Stimulated activated naive B cell treated with anti-CD40 and anti-IgM and Interleukin-4, amounts not matched to agents 10 μg/mL and 1 μg/mL and 100 μg/mL, for 72 hours (primary cell): ENCODE measurements around the gene TRPC4AP.
"Not testable (repeated sequence)": the region's sequence is repeated elsewhere in the genome, so short reads cannot be mapped to it uniquely, and the experiment has no call there.

ENCODE experiments used
- ATAC-seq, 2 donors: fragments of 150-1000 bp; cut with Tn5 transposase; replicated peaks; 2 replicates each; pipeline ENCODE4 v1.10.0; 2021; ENCODE audit warnings: moderate library complexity in 1 of 2
- DNase-seq: peaks from one replicate; pipeline ENCODE4 v3.0.0; 2021
- H3K27ac Mint-ChIP-seq: one replicate; pipeline ENCODE4 v1.8.0; 2022; ENCODE audit warnings: mild to moderate bottlenecking, mixed read lengths
- H3K27me3 Mint-ChIP-seq, 2 donors: one replicate each; pipeline ENCODE4 v1.8.0; 2022; ENCODE audit warnings: mixed read lengths in 2 of 2
- H3K36me3 Mint-ChIP-seq, 2 donors: one replicate each; pipeline ENCODE4 v1.8.0; 2022; ENCODE audit warnings: mixed read lengths in 2 of 2, mild to moderate bottlenecking in 1 of 2
- H3K4me1 Mint-ChIP-seq, 2 donors: one replicate each; pipeline ENCODE4 v1.8.0; 2022; ENCODE audit warnings: mixed read lengths in 2 of 2, mild to moderate bottlenecking in 1 of 2
- H3K4me3 Mint-ChIP-seq, 2 donors: one replicate each; pipeline ENCODE4 v1.8.0; 2022; ENCODE audit warnings: mild to moderate bottlenecking in 2 of 2, mixed read lengths in 2 of 2, moderate library complexity in 1 of 2
- H3K9me3 Mint-ChIP-seq, 2 donors: one replicate each; pipeline ENCODE4 v1.8.0; 2022; ENCODE audit warnings: mixed read lengths in 2 of 2, mild to moderate bottlenecking in 1 of 2

TRPC4AP gene

GRCh38 chr20:35059110-35059509 is 33.5 kb downstream of the TRPC4AP start:
- Mint-ChIP-seq H3K36me3 (peaks cover 21 to 51% of the 10 kb centered on the region in 2 donors), H3K27ac (no peak overlapping the region), H3K9me3 (peaks cover 0 to 2% of the 10 kb centered on the region in 2 donors), H3K27me3 (no peaks in the 10 kb centered on the region), H3K4me3 (no peak overlapping the region), H3K4me1 (peaks cover 25 to 41% of the 10 kb centered on the region in 2 donors)
- DNase-seq, result no peak
- no peak for ATAC-seq

DNA sequence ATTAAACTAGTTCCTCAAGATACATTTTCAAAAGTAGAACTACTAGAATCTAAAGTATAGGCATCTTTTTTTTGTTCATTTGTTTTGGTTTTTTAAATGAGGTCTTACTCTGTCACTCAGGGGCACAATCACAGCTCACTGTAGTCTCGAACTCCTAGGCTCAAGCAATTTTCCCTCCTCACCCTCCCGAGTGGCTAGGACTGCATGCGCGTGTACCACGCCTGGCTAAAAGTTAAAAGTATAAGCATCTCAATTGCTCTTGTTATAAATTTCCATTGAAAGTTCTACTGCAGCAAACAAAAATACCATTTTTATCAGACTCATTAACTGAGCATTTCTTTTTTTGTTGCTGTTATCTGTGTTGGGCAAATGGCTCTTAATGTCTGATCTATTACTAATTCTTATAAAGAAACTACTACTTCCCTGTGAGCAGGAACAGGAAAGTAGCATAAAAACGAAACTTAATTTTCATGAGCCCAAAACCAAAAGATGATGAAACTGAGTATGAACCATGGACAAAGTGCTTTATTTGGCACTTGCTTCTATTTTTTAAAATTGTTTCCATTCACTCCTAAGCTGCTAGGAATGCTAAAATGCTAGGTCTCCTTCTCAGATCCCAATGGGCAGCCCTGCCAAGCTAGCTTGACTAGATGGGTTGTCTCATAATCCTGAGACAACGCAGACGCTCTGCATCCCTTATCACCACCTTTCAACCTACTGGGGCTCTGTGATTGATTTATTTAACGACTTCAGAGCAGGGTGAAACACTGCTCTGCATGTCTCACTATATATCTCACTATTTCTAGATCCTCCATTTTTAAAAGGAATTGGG is 36.9 kb downstream of the TRPC4AP start:
- ATAC-seq, result peak; percentile 34 to 72
- Mint-ChIP-seq H3K27ac (peak overlapping the region; percentile 85), H3K9me3 (peaks cover 0 to 2% of the 10 kb centered on the region in 2 donors), H3K4me3 (peak overlapping the region in 1 of 2 donors; percentile 52), H3K4me1 (peaks cover 16 to 31% of the 10 kb centered on the region in 2 donors), H3K27me3 (no peaks in the 10 kb centered on the region), H3K36me3 (peaks cover 16 to 36% of the 10 kb centered on the region in 2 donors)
- no peak for DNase-seq

GRCh38 chr20:35054814-35055213 is 37.8 kb downstream of the TRPC4AP start:
- ATAC-seq, result no peak
- H3K9me3 Mint-ChIP-seq, result peaks cover 0 to 2% of the 10 kb centered on the region in 2 donors
- no peaks in the 10 kb centered on the region for H3K27me3 Mint-ChIP-seq
- no peak for DNase-seq
- no peak overlapping the region for H3K4me3 Mint-ChIP-seq
- H3K27ac Mint-ChIP-seq, result peak overlapping the region; percentile 43
- H3K36me3 Mint-ChIP-seq, result peaks cover 13 to 35% of the 10 kb centered on the region in 2 donors
- peaks cover 16 to 26% of the 10 kb centered on the region in 2 donors for H3K4me1 Mint-ChIP-seq

DNA sequence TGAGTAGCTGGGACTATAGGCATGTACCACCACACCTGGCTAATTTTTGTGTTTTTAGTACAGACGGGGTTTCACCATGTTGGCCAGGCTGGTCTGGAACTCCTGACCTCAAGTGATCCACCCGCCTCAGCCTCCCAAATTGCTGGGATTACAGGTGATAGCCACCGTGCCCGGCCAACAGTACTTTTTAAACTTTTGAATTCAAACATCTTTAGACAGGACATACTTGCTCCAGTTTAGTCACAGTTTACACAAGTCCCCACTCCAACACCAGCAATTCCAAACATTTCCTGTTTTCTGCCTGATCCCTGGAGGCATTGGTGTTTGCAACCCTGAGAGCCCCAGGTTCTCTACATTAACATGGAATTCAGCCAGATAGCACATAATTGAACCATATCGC is 40.0 kb downstream of the TRPC4AP start:
- Mint-ChIP-seq H3K4me1 (peaks cover 7 to 14% of the 10 kb centered on the region in 2 donors), H3K36me3 (peaks cover 18 to 44% of the 10 kb centered on the region in 2 donors)
- H3K9me3 Mint-ChIP-seq, H3K4me3 Mint-ChIP-seq, H3K27ac Mint-ChIP-seq, H3K27me3 Mint-ChIP-seq, ATAC-seq, DNase-seq: not testable (repeated sequence)

GRCh38 chr20:35049776-35050352 is 42.7 kb downstream of the TRPC4AP start:
- Mint-ChIP-seq H3K4me1 (no peaks in the 10 kb centered on the region), H3K4me3 (no peak overlapping the region), H3K27me3 (no peaks in the 10 kb centered on the region), H3K36me3 (peaks cover 21 to 42% of the 10 kb centered on the region in 2 donors), H3K9me3 (no peaks in the 10 kb centered on the region), H3K27ac (no peak overlapping the region)
- DNase-seq (no peak), ATAC-seq (no peak)

GRCh38 chr20:35048739-35049138 is 43.9 kb downstream of the TRPC4AP start:
- peak overlapping the region; percentile 47 for H3K27ac Mint-ChIP-seq
- no peaks in the 10 kb centered on the region for H3K9me3 Mint-ChIP-seq
- no peak overlapping the region for H3K4me3 Mint-ChIP-seq
- DNase-seq (no peak), ATAC-seq (no peak)
- no peaks in the 10 kb centered on the region for H3K27me3 Mint-ChIP-seq
- peaks cover 16 to 46% of the 10 kb centered on the region in 2 donors for H3K36me3 Mint-ChIP-seq
- no peaks in the 10 kb centered on the region for H3K4me1 Mint-ChIP-seq

DNA sequence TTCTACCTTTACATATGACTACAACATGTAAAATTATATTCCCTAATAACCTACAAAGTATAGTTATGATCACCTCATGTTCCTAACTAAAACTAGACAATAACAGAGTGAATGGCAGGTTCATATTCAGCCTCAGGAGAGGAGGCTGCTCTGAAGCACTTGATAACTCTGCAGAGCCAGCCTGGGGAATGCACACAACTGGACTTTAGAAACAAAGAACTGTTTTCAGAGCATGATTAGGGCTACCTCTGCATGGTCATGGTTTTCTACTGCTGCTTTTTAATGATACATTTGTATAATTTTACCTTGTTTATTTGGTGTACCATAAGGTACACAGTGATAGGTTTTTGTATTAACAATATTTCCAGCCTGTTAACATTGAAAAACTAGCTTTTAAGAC is 50.3 kb downstream of the TRPC4AP start:
- Mint-ChIP-seq H3K27me3 (no peaks in the 10 kb centered on the region), H3K4me1 (no peaks in the 10 kb centered on the region), H3K4me3 (no peak overlapping the region), H3K27ac (no peak overlapping the region), H3K9me3 (no peaks in the 10 kb centered on the region), H3K36me3 (peaks cover 10 to 45% of the 10 kb centered on the region in 2 donors)
- ATAC-seq, result no peak
- DNase-seq, result no peak

- Mint-ChIP-seq H3K27ac (no peak overlapping the region), H3K9me3 (no peaks in the 10 kb centered on the region), H3K27me3 (no peaks in the 10 kb centered on the region), H3K4me1 (no peaks in the 10 kb centered on the region), H3K4me3 (no peak overlapping the region), H3K36me3 (peaks cover 7 to 42% of the 10 kb centered on the region in 2 donors)
- ATAC-seq (no peak), DNase-seq (no peak)
Measured at GRCh38 chr20:35040646-35041045, 52.0 kb downstream of the TRPC4AP start.

- no peak for ATAC-seq
- Mint-ChIP-seq H3K4me1 (no peaks in the 10 kb centered on the region), H3K9me3 (no peaks in the 10 kb centered on the region), H3K36me3 (peaks cover 7 to 38% of the 10 kb centered on the region in 2 donors), H3K4me3 (no peak overlapping the region), H3K27ac (peak overlapping the region; percentile 43), H3K27me3 (no peaks in the 10 kb centered on the region)
- DNase-seq, result no peak
Measured at GRCh38 chr20:35039846-35040489, 52.6 kb downstream of the TRPC4AP start.

DNA sequence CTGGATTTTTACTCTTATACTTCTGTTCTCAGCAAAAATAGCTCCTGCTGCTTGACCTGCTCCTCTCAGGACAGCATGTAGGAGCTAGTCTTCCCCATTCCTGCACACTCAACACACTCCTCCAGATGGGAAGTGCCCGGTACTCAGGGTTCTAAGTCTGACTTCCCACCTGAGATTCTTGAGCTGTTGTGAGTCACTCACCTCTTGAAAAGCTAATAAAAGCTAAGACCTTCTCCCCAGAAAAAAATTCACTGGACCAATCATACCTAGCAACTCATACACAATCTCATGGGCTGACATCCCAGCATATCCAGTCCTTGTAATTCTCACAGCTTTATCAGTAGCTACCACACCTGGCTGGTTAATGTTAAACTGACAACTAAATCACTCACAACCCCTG is 53.5 kb downstream of the TRPC4AP start:
- H3K4me1 Mint-ChIP-seq, result no peaks in the 10 kb centered on the region
- H3K4me3 Mint-ChIP-seq, result no peak overlapping the region
- DNase-seq, result no peak
- no peaks in the 10 kb centered on the region for H3K9me3 Mint-ChIP-seq
- no peaks in the 10 kb centered on the region for H3K27me3 Mint-ChIP-seq
- peaks cover 11 to 40% of the 10 kb centered on the region in 2 donors for H3K36me3 Mint-ChIP-seq
- H3K27ac Mint-ChIP-seq, result peak overlapping the region; percentile 6
- no peak for ATAC-seq

DNA sequence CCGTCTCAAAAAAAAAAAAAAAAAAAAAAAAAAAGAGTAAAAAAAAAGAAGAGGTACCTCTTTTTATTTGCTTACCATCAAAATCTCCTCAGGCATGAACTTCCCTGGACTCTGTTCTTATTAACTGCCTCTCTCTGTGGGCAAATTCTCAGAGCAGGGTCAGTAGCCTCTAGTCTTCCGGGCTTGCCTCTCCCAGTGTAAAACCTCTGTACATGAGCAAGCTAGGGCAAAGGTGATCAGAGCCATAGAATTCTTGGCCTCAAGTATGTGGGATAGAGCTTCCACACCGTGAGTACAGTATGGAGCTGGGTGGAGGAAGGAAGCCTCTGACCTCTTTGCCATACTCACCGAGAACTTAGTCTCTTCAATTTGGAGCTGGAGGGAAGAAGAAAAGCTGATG is 58.5 kb downstream of the TRPC4AP start:
- ATAC-seq (no peak), DNase-seq (no peak)
- H3K36me3 Mint-ChIP-seq, result peaks cover 30 to 46% of the 10 kb centered on the region in 2 donors
- no peaks in the 10 kb centered on the region for H3K4me1 Mint-ChIP-seq
- H3K4me3 Mint-ChIP-seq, result no peak overlapping the region
- no peaks in the 10 kb centered on the region for H3K9me3 Mint-ChIP-seq
- H3K27me3 Mint-ChIP-seq, result no peaks in the 10 kb centered on the region
- no peak overlapping the region for H3K27ac Mint-ChIP-seq

DNA sequence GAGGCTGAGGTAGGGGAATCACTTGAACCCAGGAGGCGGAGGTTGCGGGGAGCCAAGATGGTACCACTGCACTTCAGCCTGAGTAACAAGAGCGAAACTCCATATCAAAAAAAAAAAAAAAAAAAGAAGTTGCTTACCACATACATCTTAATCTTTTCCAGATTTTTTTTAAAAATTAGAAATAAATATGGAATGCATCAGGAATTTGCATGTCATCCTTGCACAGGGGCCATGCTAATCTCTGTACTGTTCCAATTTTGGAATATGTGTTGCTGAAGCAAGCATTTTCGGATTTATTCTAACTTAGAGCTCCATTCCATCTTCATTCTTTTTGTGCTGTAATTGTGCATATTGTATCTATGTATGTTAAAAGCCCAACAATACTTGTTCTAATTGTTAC is 62.5 kb downstream of the TRPC4AP start:
- peaks cover 0 to 3% of the 10 kb centered on the region in 2 donors for H3K4me1 Mint-ChIP-seq
- H3K4me3 Mint-ChIP-seq, result no peak overlapping the region
- H3K36me3 Mint-ChIP-seq, result peaks cover 39 to 56% of the 10 kb centered on the region in 2 donors
- DNase-seq (no peak), ATAC-seq (no peak)
- no peak overlapping the region for H3K27ac Mint-ChIP-seq
- no peaks in the 10 kb centered on the region for H3K27me3 Mint-ChIP-seq
- H3K9me3 Mint-ChIP-seq, result no peaks in the 10 kb centered on the region

GRCh38 chr20:35027301-35027700 is 65.3 kb downstream of the TRPC4AP start:
- peaks cover 3 to 6% of the 10 kb centered on the region in 2 donors for H3K4me1 Mint-ChIP-seq
- H3K36me3 Mint-ChIP-seq, result peaks cover 23 to 48% of the 10 kb centered on the region in 2 donors
- ATAC-seq, result no peak
- H3K27ac Mint-ChIP-seq, result no peak overlapping the region
- DNase-seq, result no peak
- H3K27me3 Mint-ChIP-seq, result no peaks in the 10 kb centered on the region
- H3K9me3 Mint-ChIP-seq, result no peaks in the 10 kb centered on the region
- no peak overlapping the region for H3K4me3 Mint-ChIP-seq

DNA sequence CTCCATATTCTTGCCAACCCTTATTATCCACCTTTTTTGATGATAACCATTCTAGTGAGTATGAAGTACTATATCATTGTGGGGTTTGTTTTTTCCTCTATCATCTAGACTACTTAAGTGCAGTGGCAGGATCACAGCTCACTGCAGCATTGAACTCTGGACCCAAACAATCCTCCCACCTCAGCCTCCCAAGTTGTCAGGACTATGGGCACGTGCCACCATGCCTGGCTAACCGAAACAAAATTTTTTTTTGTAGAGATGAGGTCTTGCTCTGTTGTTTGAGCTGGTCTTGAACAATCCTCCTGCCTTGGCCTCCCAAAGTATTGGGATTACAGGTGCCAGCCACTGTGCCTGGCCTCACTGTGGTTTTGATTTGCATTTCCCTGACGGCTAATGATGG is 67.5 kb downstream of the TRPC4AP start:
- H3K36me3 Mint-ChIP-seq, result peaks cover 27 to 40% of the 10 kb centered on the region in 2 donors
- ATAC-seq (no peak), DNase-seq (no peak)
- H3K9me3 Mint-ChIP-seq, result no peaks in the 10 kb centered on the region
- H3K27me3 Mint-ChIP-seq, result no peaks in the 10 kb centered on the region
- H3K27ac Mint-ChIP-seq, result no peak overlapping the region
- H3K4me3 Mint-ChIP-seq, result no peak overlapping the region
- peaks cover 3 to 9% of the 10 kb centered on the region in 2 donors for H3K4me1 Mint-ChIP-seq
